CD4-positive, alpha-beta memory T cell (primary cell): ENCODE measurements around the gene DHRS9. TPM values are rescaled to one million over a fixed set of nuclear protein-coding genes. Genes with fewer than 3 reads are reported as not detected.

Experiments
- CTCF ChIA-PET: fragments of 350-600 bp; sonication (Branson Sonifier 250); formaldehyde crosslinking; loops from one replicate; lab custom pipeline; 2021; ENCODE audit warnings: inconsistent platforms; ENCODE audit not compliant: partially characterized antibody; lab: Charles Lee
- POLR2A ChIA-PET: fragments of 350-600 bp; sonication (Branson Sonifier 250); formaldehyde crosslinking; loops from one replicate; lab custom pipeline; 2021; ENCODE audit not compliant: partially characterized antibody; lab: Charles Lee
- DNase-seq, 5 donors: peaks; one replicate each; pipeline versions ENCODE4 v3.0.0 to v3.0.0-alpha.2; 2020 to 2022; ENCODE audit warnings: mixed read lengths in 1 of 5
- H3K27ac ChIP-seq: one replicate; pipeline ENCODE4 v1.7.0; 2013; ENCODE audit warnings: low read depth, low read length
- H3K27me3 ChIP-seq: 2 replicates; pipeline ENCODE4 v1.7.0; 2013; ENCODE audit warnings: mild to moderate bottlenecking, low read length, moderate library complexity; ENCODE audit not compliant: insufficient read depth
- H3K36me3 ChIP-seq: 2 replicates; pipeline ENCODE4 v1.7.0; 2013; ENCODE audit warnings: mild to moderate bottlenecking, low read length, moderate library complexity; ENCODE audit not compliant: insufficient read depth
- H3K4me1 ChIP-seq: 2 replicates; pipeline ENCODE4 v1.7.0; 2013; ENCODE audit warnings: mild to moderate bottlenecking, low read length, moderate library complexity; ENCODE audit not compliant: insufficient read depth
- H3K4me3 ChIP-seq, 2 donors: one replicate each; pipeline ENCODE4 v1.7.0; 2013; ENCODE audit warnings: low read length in 2 of 2, mild to moderate bottlenecking in 1 of 2
- H3K9me3 ChIP-seq, 2 donors: one replicate each; pipeline ENCODE4 v1.7.0; 2013; ENCODE audit warnings: low read length in 2 of 2, control low read depth in 1 of 2; ENCODE audit not compliant: control insufficient read depth in 1 of 2
- H3K27ac Mint-ChIP-seq, 7 donors: one replicate each; pipeline ENCODE4 v1.8.0; 2020 to 2021; ENCODE audit warnings: mixed read lengths in 7 of 7, mild to moderate bottlenecking in 6 of 7, inconsistent platforms in 3 of 7, moderate library complexity in 3 of 7
- H3K27me3 Mint-ChIP-seq, 2 donors: one replicate each; pipeline ENCODE4 v1.8.0; 2020 to 2021; ENCODE audit warnings: mixed read lengths in 2 of 2
- H3K36me3 Mint-ChIP-seq, 2 donors: one replicate each; pipeline ENCODE4 v1.8.0; 2020 to 2021; ENCODE audit warnings: mixed read lengths in 2 of 2, inconsistent platforms in 1 of 2, mild to moderate bottlenecking in 1 of 2
- H3K4me1 Mint-ChIP-seq, 4 donors: one replicate each; pipeline ENCODE4 v1.8.0; 2020 to 2021; ENCODE audit warnings: mixed read lengths in 4 of 4, mild to moderate bottlenecking in 1 of 4
- H3K4me3 Mint-ChIP-seq, 8 donors: one replicate each; pipeline ENCODE4 v1.8.0; 2020 to 2021; ENCODE audit warnings: mixed read lengths in 8 of 8, mild to moderate bottlenecking in 7 of 8, moderate library complexity in 6 of 8, inconsistent platforms in 3 of 8
- H3K9me3 Mint-ChIP-seq, 8 donors: one replicate each; pipeline ENCODE4 v1.8.0; 2020 to 2021; ENCODE audit warnings: mixed read lengths in 8 of 8, mild to moderate bottlenecking in 5 of 8, inconsistent platforms in 3 of 8, moderate library complexity in 1 of 8
- intact Hi-C: fragments of 100-400 bp; cut with micrococcal nuclease; formaldehyde crosslinking; loops from one replicate; pipeline ENCODE4 v1.15.1; 2023
- polyA plus RNA-seq, 2 donors: library from polyadenylated mRNA; unstranded; fragments of 300-500 nt; fragmentation: Illumina TruSeq; gene quantifications; one replicate each; pipeline ENCODE4 v1.2.3, GENCODE V29; 2021
- total RNA-seq, 2 experiments: library from RNA; stranded (reverse); gene quantifications; one replicate each; pipeline ENCODE4 v1.2.3, GENCODE V29; 2021

The DHRS9 gene
- total and polyA plus RNA-seq, 4 experiments from 2014 or later, result 0.32 to 0.44 TPM; not detected in 2

DNA sequence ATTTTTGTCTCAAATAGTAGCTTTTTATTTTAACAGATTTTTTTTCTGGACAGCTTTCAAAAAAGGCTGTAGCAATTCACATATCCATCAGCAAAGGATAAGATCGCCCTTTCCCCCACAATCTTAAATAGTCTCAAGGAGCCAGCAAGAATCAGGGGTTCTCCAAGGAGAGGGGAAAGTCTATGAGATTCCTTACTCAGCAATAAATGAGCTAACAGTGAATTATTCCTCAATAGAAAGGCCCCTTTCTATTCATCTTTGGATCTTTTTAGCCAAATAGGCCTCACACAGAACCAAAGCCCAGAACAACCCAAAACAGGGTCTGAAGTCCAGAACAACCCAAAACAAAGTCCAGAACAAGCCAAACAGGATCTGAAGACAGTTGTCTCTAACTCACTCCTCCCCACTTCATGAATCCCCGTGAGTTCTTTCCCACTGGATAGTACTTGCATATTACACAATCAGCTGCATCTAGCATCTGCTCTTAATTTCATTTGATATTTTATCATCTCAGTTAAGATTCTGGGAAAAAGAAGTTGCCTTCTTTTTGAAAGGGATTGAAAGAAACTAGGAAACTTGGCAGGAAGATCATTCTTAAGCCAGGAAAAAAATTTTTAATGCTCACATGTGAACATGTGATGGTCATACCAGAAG lies 3.4 kb upstream of the DHRS9 start:
- H3K4me3 Mint-ChIP-seq, result no peak overlapping the region
- H3K36me3 Mint-ChIP-seq, result no peaks in the 10 kb centered on the region
- no peak overlapping the region for H3K27ac Mint-ChIP-seq
- no peaks in the 10 kb centered on the region for H3K9me3 ChIP-seq
- no peak overlapping the region for H3K4me3 ChIP-seq
- ChIA-PET POLR2A (no interaction called here), CTCF (interaction anchor here (0.9 kb wide), 1 partner anchor 44 kb away, joined by 3 read pairs; no protein-coding TSS in a partner anchor)
- peaks cover 0 to 1% (median 0%) of the 10 kb centered on the region in 4 donors for H3K4me1 Mint-ChIP-seq
- peaks cover 0 to 2% (median 0%) of the 10 kb centered on the region in 8 donors for H3K9me3 Mint-ChIP-seq
- H3K4me1 ChIP-seq, result no peaks in the 10 kb centered on the region
- DNase-seq, result no peak
- H3K27me3 Mint-ChIP-seq, result no peaks in the 10 kb centered on the region
- no peaks in the 10 kb centered on the region for H3K36me3 ChIP-seq
- intact Hi-C loops, result no loop called here
- H3K27me3 ChIP-seq, result no peaks in the 10 kb centered on the region
- H3K27ac ChIP-seq, result no peak overlapping the region

DNA sequence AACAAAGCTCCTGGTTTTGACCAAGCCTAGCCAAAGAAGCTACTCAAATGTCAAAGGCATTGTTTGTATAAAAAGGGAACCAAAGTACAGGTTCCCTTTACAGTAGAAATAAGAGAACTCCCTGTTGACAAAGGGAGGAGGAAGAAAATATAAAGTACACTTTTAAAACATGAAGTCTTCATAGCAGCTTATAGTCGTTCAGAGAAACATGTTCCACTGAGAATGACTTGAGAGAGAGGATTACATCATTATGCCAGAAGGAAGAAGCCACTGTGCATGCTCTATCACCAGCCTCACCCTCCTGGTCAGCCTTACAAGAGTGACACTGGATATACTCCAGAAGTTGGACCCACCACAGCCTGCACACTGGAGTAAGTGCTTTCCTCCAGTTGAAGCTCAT lies 2.5 kb upstream of the DHRS9 start:
- Histone ChIP-seq H3K27me3 (no peaks in the 10 kb centered on the region), H3K4me3 (no peak overlapping the region), H3K9me3 (no peaks in the 10 kb centered on the region), H3K36me3 (no peaks in the 10 kb centered on the region), H3K4me1 (peaks cover 1% of the 10 kb centered on the region), H3K27ac (no peak overlapping the region)
- H3K27me3 Mint-ChIP-seq, result no peaks in the 10 kb centered on the region
- H3K4me3 Mint-ChIP-seq, result no peak overlapping the region
- H3K9me3 Mint-ChIP-seq, result peaks cover 0 to 2% (median 0%) of the 10 kb centered on the region in 8 donors
- ChIA-PET CTCF (no interaction called here), POLR2A (no interaction called here)
- no peak overlapping the region for H3K27ac Mint-ChIP-seq
- H3K36me3 Mint-ChIP-seq, result no peaks in the 10 kb centered on the region
- H3K4me1 Mint-ChIP-seq, result peaks cover 0 to 1% (median 0%) of the 10 kb centered on the region in 4 donors
- DNase-seq, result no peak
- intact Hi-C loops, result no loop called here

DNA sequence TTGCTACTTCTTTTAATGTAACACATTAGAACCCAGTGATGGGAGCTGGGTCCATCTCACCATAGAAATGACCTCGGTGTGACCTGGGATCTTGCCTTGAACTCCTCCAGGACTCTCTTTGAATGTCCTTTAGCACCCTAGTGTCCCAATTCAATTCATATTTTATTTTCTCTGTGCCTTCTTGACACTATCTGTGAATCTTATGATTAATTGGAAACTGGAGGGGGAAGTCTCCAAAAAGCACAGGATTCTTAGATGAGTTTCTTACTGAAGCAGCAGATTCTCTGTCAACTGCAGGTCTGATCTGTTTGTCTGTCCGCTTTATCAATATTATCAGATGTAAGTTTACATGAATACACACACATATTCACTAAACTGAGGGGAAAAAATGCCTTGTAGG lies 470 bp downstream of the DHRS9 start:
- no peaks in the 10 kb centered on the region for H3K27me3 ChIP-seq
- POLR2A ChIA-PET, result no interaction called here

DNA sequence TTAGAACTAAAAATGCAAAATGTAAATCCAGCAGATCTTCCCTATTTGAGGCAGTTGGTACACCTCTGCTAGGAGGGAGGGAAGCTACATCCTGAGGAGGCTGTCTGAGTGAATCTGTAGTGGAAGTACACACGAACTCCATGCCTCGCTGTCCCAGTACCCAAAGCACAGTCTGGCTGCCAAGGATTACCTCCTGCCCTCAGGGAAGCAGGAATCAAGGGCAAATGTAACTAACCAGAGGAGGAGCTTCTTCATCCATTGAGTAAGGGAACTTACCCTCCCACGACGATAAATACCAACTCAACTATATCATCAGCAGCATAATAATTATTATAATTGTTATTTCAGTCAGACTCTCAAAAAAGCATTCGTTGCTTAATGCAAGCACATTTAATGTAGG lies 2.1 kb downstream of the DHRS9 start:
- H3K27ac ChIP-seq, result no peak overlapping the region
- POLR2A ChIA-PET, result no interaction called here
- H3K4me1 Mint-ChIP-seq, result peaks cover 0 to 4% (median 4%) of the 10 kb centered on the region in 4 donors
- no peaks in the 10 kb centered on the region for H3K27me3 ChIP-seq
- no peaks in the 10 kb centered on the region for H3K36me3 Mint-ChIP-seq
- no peak for DNase-seq
- no peaks in the 10 kb centered on the region for H3K9me3 Mint-ChIP-seq
- H3K4me3 Mint-ChIP-seq, result no peak overlapping the region
- no peaks in the 10 kb centered on the region for H3K9me3 ChIP-seq
- H3K4me1 ChIP-seq, result peaks cover 4% of the 10 kb centered on the region
- no peaks in the 10 kb centered on the region for H3K36me3 ChIP-seq
- no peaks in the 10 kb centered on the region for H3K27me3 Mint-ChIP-seq
- CTCF ChIA-PET, result no interaction called here
- no peak overlapping the region for H3K4me3 ChIP-seq
- H3K27ac Mint-ChIP-seq, result no peak overlapping the region
- intact Hi-C loops, result no loop called here

More for the DNA sequence above, 470 bp downstream of the DHRS9 start:
- DNase-seq, result no peak
- H3K9me3 ChIP-seq, result no peaks in the 10 kb centered on the region
- intact Hi-C loops, result no loop called here
- no peaks in the 10 kb centered on the region for H3K36me3 ChIP-seq
- H3K4me1 Mint-ChIP-seq, result peaks cover 0 to 4% (median 4%) of the 10 kb centered on the region in 4 donors
- no peaks in the 10 kb centered on the region for H3K27me3 Mint-ChIP-seq
- no peak overlapping the region for H3K4me3 ChIP-seq
- H3K27ac ChIP-seq, result no peak overlapping the region
- no peaks in the 10 kb centered on the region for H3K36me3 Mint-ChIP-seq
- H3K27ac Mint-ChIP-seq, result no peak overlapping the region
- H3K4me3 Mint-ChIP-seq, result no peak overlapping the region
- H3K9me3 Mint-ChIP-seq, result no peaks in the 10 kb centered on the region
- peaks cover 4% of the 10 kb centered on the region for H3K4me1 ChIP-seq
- CTCF ChIA-PET, result no interaction called here

DNA sequence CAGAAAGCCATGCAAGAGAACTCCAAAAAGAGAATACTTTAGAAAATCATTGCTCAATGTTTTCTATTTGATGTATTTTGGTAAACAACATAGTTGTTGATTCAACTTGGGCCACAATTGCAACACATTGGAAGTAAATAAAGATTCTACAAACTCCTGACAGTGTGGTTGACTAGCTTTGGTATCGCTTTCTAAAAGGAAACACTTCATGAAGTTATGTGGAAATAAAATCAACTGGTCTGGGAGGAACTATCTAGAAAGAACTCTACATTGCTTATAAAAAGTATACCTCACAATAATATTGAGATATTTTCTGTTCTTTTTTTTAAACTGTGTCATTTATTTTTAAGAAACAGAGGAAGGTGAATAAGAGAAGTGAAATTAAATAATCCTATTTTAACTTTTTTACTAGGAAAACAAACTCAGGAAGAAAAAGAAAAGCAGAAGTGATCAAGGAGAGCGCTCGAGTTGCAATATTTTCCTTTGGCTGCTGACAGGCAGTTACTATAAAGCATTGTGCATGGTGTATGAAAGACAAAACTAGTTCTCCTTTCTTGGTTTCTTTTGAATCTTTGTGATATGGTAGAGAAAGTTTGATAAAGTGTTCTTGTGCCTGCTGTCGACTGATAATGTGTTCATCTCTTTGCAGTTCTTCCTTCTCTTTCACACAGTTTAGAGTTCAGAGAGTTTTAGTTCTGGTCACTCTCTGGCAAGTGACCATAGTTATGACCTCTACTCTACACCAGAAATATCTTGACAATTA lies 3.0 kb downstream of the DHRS9 start:
- Histone ChIP-seq H3K4me1 (peaks cover 4% of the 10 kb centered on the region), H3K4me3 (no peak overlapping the region), H3K36me3 (no peaks in the 10 kb centered on the region), H3K27ac (no peak overlapping the region), H3K27me3 (no peaks in the 10 kb centered on the region), H3K9me3 (no peaks in the 10 kb centered on the region)
- Mint-ChIP-seq H3K36me3 (no peaks in the 10 kb centered on the region), H3K4me1 (peaks cover 0 to 4% (median 4%) of the 10 kb centered on the region in 4 donors), H3K27me3 (no peaks in the 10 kb centered on the region), H3K4me3 (peak overlapping the region in 1 of 8 donors; percentile 35), H3K27ac (peak overlapping the region in 1 of 7 donors; percentile 13), H3K9me3 (no peaks in the 10 kb centered on the region)
- ChIA-PET POLR2A (no interaction called here), CTCF (no interaction called here)
- DNase-seq, result no peak
- intact Hi-C loops, result no loop called here

DNA sequence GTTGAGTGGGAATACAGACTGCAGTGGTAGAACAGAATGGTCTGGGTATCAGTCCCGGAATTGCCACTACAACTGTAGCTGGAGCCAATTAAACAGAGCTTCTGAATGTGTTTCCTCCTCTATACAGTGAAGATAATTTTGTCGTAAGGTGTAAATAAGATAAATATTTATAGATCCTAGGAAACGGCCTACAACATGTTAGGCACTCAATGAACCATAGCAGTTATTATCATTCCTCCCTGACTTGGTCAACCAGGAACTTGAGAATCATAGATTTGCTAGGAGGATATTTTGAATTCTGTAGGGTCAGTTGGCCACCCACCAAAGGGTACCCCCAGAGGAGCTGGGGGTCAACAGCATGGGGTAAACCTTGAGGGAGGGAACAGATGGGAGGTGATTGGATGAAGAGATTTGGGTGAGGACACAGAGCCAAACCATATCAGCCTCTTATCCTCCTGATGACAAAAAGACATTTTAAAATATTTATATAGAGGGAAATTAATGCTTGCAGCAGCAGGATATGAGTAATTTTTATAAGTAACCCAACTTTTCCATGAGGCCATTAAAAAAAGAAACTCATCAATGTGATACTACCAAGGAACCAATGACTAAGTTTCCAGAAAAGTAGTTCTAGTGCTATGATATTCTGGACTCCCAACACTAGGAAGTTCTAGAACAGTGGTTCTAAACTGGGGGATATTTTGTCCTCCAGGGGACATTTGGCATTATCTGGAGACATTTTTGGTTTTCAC lies 4.0 kb downstream of the DHRS9 start:
- Histone ChIP-seq H3K4me3 (no peak overlapping the region), H3K4me1 (peaks cover 4% of the 10 kb centered on the region), H3K27me3 (no peaks in the 10 kb centered on the region), H3K27ac (no peak overlapping the region), H3K9me3 (no peaks in the 10 kb centered on the region), H3K36me3 (no peaks in the 10 kb centered on the region)
- no peak overlapping the region for H3K27ac Mint-ChIP-seq
- H3K9me3 Mint-ChIP-seq, result no peaks in the 10 kb centered on the region
- intact Hi-C loops, result no loop called here
- H3K4me3 Mint-ChIP-seq, result no peak overlapping the region
- no peaks in the 10 kb centered on the region for H3K36me3 Mint-ChIP-seq
- H3K27me3 Mint-ChIP-seq, result no peaks in the 10 kb centered on the region
- H3K4me1 Mint-ChIP-seq, result peaks cover 0 to 4% (median 4%) of the 10 kb centered on the region in 4 donors
- DNase-seq, result no peak
- ChIA-PET CTCF (no interaction called here), POLR2A (no interaction called here)
